Upper lobe of right lung (tissue), 1 donor: ENCODE results near the gene GPC5. TPM values are rescaled to one million over a fixed set of nuclear protein-coding genes. Genes with fewer than 3 reads are reported as not detected.

ENCODE experiments used
- ATAC-seq: fragments of 200-7000 bp; cut with Tn5 transposase; one replicate; pipeline ENCODE4 v1.9.1; 2020; ENCODE audit warnings: mild to moderate bottlenecking, moderate library complexity
- DNase-seq: peaks from one replicate; pipeline ENCODE4 v3.0.0-alpha.2; 2020
- H3K27ac ChIP-seq: fragments of 200-600 bp; one replicate; pipeline ENCODE4 v1.8.0; 2022
- H3K27me3 ChIP-seq: fragments of 200-600 bp; one replicate; pipeline ENCODE4 v1.8.0; 2022; ENCODE audit warnings: mild to moderate bottlenecking
- H3K36me3 ChIP-seq: fragments of 200-600 bp; one replicate; pipeline ENCODE4 v1.8.0; 2022
- H3K4me1 ChIP-seq: fragments of 200-600 bp; one replicate; pipeline ENCODE4 v1.8.0; 2022
- H3K4me3 ChIP-seq: fragments of 200-600 bp; one replicate; pipeline ENCODE4 v1.8.0; 2022; ENCODE audit warnings: mild to moderate bottlenecking
- H3K9me3 ChIP-seq: fragments of 200-600 bp; one replicate; pipeline ENCODE4 v1.8.0; 2022
- CTCF ChIP-seq: fragments of 200-600 bp; IDR thresholded peaks from one replicate; pipeline ENCODE4 v1.8.0; 2022; ENCODE audit warnings: antibody characterized with exemption
- intact Hi-C: fragments of 100-400 bp; cut with DNase I; formaldehyde crosslinking; loops from one replicate; pipeline ENCODE4 v1.11.0; 2022
- long read RNA-seq: library from polyadenylated mRNA; unstranded; transcript quantifications from one replicate; pipeline ENCODE4 v2.0.0, GENCODE V29; 2021
- total RNA-seq: library from RNA; stranded (reverse); fragmentation: NEBNext Ultra II Directional; extraction: Animal tissue kit (Norgen Biotek cat#: 25700); gene quantifications from one replicate; pipeline ENCODE4 v1.2.1, GENCODE V29; 2021
- donor health status: DM: no; HTN: yes; CAD: no; lungs with severe emphysema.

Gene GPC5
- 8.1 TPM for total RNA-seq
- long read RNA-seq, partial matches to known transcripts, result 2 of 6 reads
- long read RNA-seq, other reads (novel, unspliced or antisense), result 4 of 6 reads

GRCh38 chr13:91398413-91399188, at the start of gene GPC5:
GPC5 (plus strand) TSS chr13:91398621.
- no peak within 1 kb of the TSS for H3K27ac ChIP-seq
- no peaks in the 10 kb centered on the region for H3K9me3 ChIP-seq
- H3K27me3 ChIP-seq, result peaks cover 44% of the 10 kb centered on the region
- no peaks in the 10 kb centered on the region for H3K36me3 ChIP-seq
- intact Hi-C loops, result no loop called here
- peak within 1 kb of the TSS; percentile 54 for H3K4me3 ChIP-seq
- TF ChIP-seq CTCF, result no peak
- H3K4me1 ChIP-seq, result peaks cover 11% of the 10 kb centered on the region
- ATAC-seq, result peak; percentile 99
- peak; percentile 91 for DNase-seq

- DNase-seq (peak; percentile 96), ATAC-seq (peak; percentile 88)
- Histone ChIP-seq H3K27me3 (peaks cover 5% of the 10 kb centered on the region), H3K9me3 (no peaks in the 10 kb centered on the region), H3K36me3 (peaks cover 15% of the 10 kb centered on the region), H3K4me3 (peak overlapping the region; percentile 74), H3K27ac (peak overlapping the region; percentile 91), H3K4me1 (peaks cover 30% of the 10 kb centered on the region)
- peak; percentile 91 for TF ChIP-seq CTCF
- intact Hi-C loops, result no loop called here
Measured at GRCh38 chr13:91348906-91349435, 49.5 kb upstream of the GPC5 start.

GRCh38 chr13:91349992-91350911, 48.2 kb upstream of the GPC5 start:
- intact Hi-C loops, result no loop called here
- DNase-seq (no peak), ATAC-seq (no peak)
- H3K27me3 ChIP-seq, result no peaks in the 10 kb centered on the region
- no peak for TF ChIP-seq CTCF
- H3K4me1 ChIP-seq, result peaks cover 35% of the 10 kb centered on the region
- H3K4me3 ChIP-seq, result peak overlapping the region; percentile 74
- H3K27ac ChIP-seq, result no peak overlapping the region
- H3K9me3 ChIP-seq, result no peaks in the 10 kb centered on the region
- peaks cover 28% of the 10 kb centered on the region for H3K36me3 ChIP-seq

GRCh38 chr13:91351123-91351522, 47.3 kb upstream of the GPC5 start:
- H3K27ac ChIP-seq, result no peak overlapping the region
- peaks cover 35% of the 10 kb centered on the region for H3K4me1 ChIP-seq
- no peak for ATAC-seq

More at GRCh38 chr13:91351123-91351522, 47.3 kb upstream of the GPC5 start:
- Histone ChIP-seq H3K27me3 (no peaks in the 10 kb centered on the region), H3K36me3 (peaks cover 33% of the 10 kb centered on the region), H3K9me3 (no peaks in the 10 kb centered on the region), H3K4me3 (no peak overlapping the region)
- DNase-seq, result no peak
- TF ChIP-seq CTCF, result no peak
- intact Hi-C loops, result no loop called here
